Stimulated activated CD4-positive, alpha-beta T cell treated with anti-CD3 and anti-CD28 coated beads, Interleukin-2, amount 100 ng/mL, for 24 hours (primary cell): Measurements from ENCODE around the gene SLC6A7.

ENCODE experiments used
- DNase-seq, 2 donors: peaks; one replicate each; pipeline ENCODE4 v3.0.0-alpha.2; 2020

SLC6A7 gene

GRCh38 chr5:150175076-150175475 lies 14.8 kb upstream of the SLC6A7 start:
- DNase-seq: no peak

- DNase-seq: no peak
Measured at GRCh38 chr5:150175536-150175935, 14.3 kb upstream of the SLC6A7 start.

GRCh38 chr5:150176745-150177477 lies 13.0 kb upstream of the SLC6A7 start:
- no peak for DNase-seq

- no peak for DNase-seq
Measured at GRCh38 chr5:150177721-150178120, 12.1 kb upstream of the SLC6A7 start.

GRCh38 chr5:150178262-150178661 lies 11.6 kb upstream of the SLC6A7 start:
- DNase-seq: no peak

- DNase-seq: no peak
Measured at GRCh38 chr5:150179019-150179620, 10.7 kb upstream of the SLC6A7 start.

- no peak for DNase-seq
Measured at GRCh38 chr5:150180241-150181026, 9.4 kb upstream of the SLC6A7 start.

- no peak for DNase-seq
Measured at GRCh38 chr5:150181027-150181426, 8.8 kb upstream of the SLC6A7 start.

GRCh38 chr5:150181766-150182545 lies 7.9 kb upstream of the SLC6A7 start:
- DNase-seq: no peak

GRCh38 chr5:150182774-150183173 lies 7.1 kb upstream of the SLC6A7 start:
- no peak for DNase-seq

GRCh38 chr5:150183436-150183835 lies 6.4 kb upstream of the SLC6A7 start:
- no peak for DNase-seq

- DNase-seq: no peak
Measured at GRCh38 chr5:150184006-150184405, 5.9 kb upstream of the SLC6A7 start.

GRCh38 chr5:150184990-150185912 lies 4.6 kb upstream of the SLC6A7 start:
- DNase-seq: no peak

GRCh38 chr5:150186137-150186536 lies 3.7 kb upstream of the SLC6A7 start:
- no peak for DNase-seq

GRCh38 chr5:150186897-150187296 lies 3.0 kb upstream of the SLC6A7 start:
- no peak for DNase-seq

- no peak for DNase-seq
Measured at GRCh38 chr5:150188146-150188842, 1.6 kb upstream of the SLC6A7 start.

- no peak for DNase-seq
Measured at GRCh38 chr5:150189326-150189725, 536 bp upstream of the SLC6A7 start.

GRCh38 chr5:150190503-150190979 lies 679 bp downstream of the SLC6A7 start:
- DNase-seq: no peak

- DNase-seq: no peak
Measured at GRCh38 chr5:150190987-150191386, 1.1 kb downstream of the SLC6A7 start.

GRCh38 chr5:150192462-150192861 lies 2.6 kb downstream of the SLC6A7 start:
- DNase-seq: no peak
